HG02840 (cell line): Measurements from ENCODE around the gene CFAP52.
"Not testable (repeated sequence)": the region's sequence is repeated elsewhere in the genome, so short reads cannot be mapped to it uniquely, and the experiment has no call there.

ENCODE experiments used
- ATAC-seq: cut with Tn5 transposase; IDR thresholded peaks from one replicate; pipeline ENCODE4 v1.9.1; 2021; ENCODE audit warnings: mild to moderate bottlenecking, moderate library complexity, moderate number of reproducible peaks; ENCODE audit not compliant: unreplicated experiment, low FRiP score

The CFAP52 gene

GRCh38 chr17:9576521-9577372 lies at the start of gene CFAP52:
Gene CFAP52 (plus strand): TSS chr17:9576642. CDS start chr17:9576696, 54 bp downstream.
- ATAC-seq, result no peak

- no peak for ATAC-seq
Measured at GRCh38 chr17:9527788-9528187, 48.7 kb upstream of the CFAP52 start.

GRCh38 chr17:9529033-9529700 lies 47.3 kb upstream of the CFAP52 start:
- no peak for ATAC-seq

GRCh38 chr17:9531034-9531433 lies 45.4 kb upstream of the CFAP52 start:
- ATAC-seq, result no peak

GRCh38 chr17:9532715-9533114 lies 43.7 kb upstream of the CFAP52 start:
- ATAC-seq, result no peak

GRCh38 chr17:9533441-9533840 lies 43.0 kb upstream of the CFAP52 start:
- no peak for ATAC-seq

- no peak for ATAC-seq
Measured at GRCh38 chr17:9536061-9536460, 40.4 kb upstream of the CFAP52 start.

- ATAC-seq, result no peak
Measured at GRCh38 chr17:9537177-9537776, 39.2 kb upstream of the CFAP52 start.

- ATAC-seq, result no peak
Measured at GRCh38 chr17:9538626-9539025, 37.8 kb upstream of the CFAP52 start.

- no peak for ATAC-seq
Measured at GRCh38 chr17:9541718-9542117, 34.7 kb upstream of the CFAP52 start.

- no peak for ATAC-seq
Measured at GRCh38 chr17:9544221-9544620, 32.2 kb upstream of the CFAP52 start.

- ATAC-seq, result no peak
Measured at GRCh38 chr17:9549215-9549614, 27.2 kb upstream of the CFAP52 start.

- ATAC-seq, result no peak
Measured at GRCh38 chr17:9553181-9553580, 23.3 kb upstream of the CFAP52 start.

GRCh38 chr17:9553596-9553995 lies 22.8 kb upstream of the CFAP52 start:
- ATAC-seq, result no peak

GRCh38 chr17:9554715-9555114 lies 21.7 kb upstream of the CFAP52 start:
- not testable (repeated sequence) for ATAC-seq

GRCh38 chr17:9557161-9557755 lies 19.2 kb upstream of the CFAP52 start:
- no peak for ATAC-seq

- ATAC-seq, result no peak
Measured at GRCh38 chr17:9557857-9558256, 18.6 kb upstream of the CFAP52 start.

GRCh38 chr17:9564104-9564503 lies 12.3 kb upstream of the CFAP52 start:
- ATAC-seq, result no peak

GRCh38 chr17:9566067-9566466 lies 10.4 kb upstream of the CFAP52 start:
- no peak for ATAC-seq

GRCh38 chr17:9566739-9567138 lies 9.7 kb upstream of the CFAP52 start:
- not testable (repeated sequence) for ATAC-seq

- no peak for ATAC-seq
Measured at GRCh38 chr17:9568004-9568403, 8.4 kb upstream of the CFAP52 start.
